ENCODE measurements around the gene AGAP1.

- TF ChIP-seq CTCF (IDR thresholded peaks at IDR 0.05) (no peak), POLR2A (IDR thresholded peaks at IDR 0.05) (no peak)
These were observed 496.5 kb downstream of the AGAP1 start for GRCh38 chr2:235990344-235990743.
